B cell (primary cell): ENCODE measurements around the gene YY1.
"Not testable (repeated sequence)": the region's sequence is repeated elsewhere in the genome, so short reads cannot be mapped to it uniquely, and the experiment has no call there.

Experiments used
- EZH2 ChIP-seq: IDR thresholded peaks from 2 replicates; pipeline ENCODE4 v1.6.1; 2012; ENCODE audit warnings: borderline replicate concordance, low read depth, mild to moderate bottlenecking, moderate library complexity, low read length; ENCODE audit not compliant: insufficient read depth, poor library complexity, severe bottlenecking
- TF ChIP-seq, protein P1 (sequence below): fragments of 200-600 bp; IDR thresholded peaks from one replicate; pipeline ENCODE4 v1.8.0; 2022; ENCODE audit warnings: antibody characterized with exemption, mild to moderate bottlenecking

DNA sequence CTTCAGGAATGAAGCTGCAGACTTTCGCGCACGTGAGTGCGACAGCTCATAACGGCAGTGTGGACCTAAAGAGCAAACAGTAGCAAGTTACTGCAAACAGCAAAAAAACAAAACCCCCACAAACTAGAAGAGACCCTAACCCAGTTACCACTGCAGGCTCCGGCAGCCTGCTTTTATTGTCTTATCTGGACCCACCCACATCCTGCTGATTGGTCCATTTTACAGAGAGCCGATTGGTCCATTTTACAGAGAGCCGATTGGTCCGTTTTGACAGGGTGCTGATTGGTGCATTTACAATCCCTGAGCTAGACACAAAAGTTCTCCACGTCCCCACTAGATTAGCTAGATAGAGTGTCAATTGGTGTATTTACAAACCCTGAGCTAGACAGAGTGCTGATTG is 31.4 kb upstream of the YY1 start:
- TF ChIP-seq, protein P1, sequence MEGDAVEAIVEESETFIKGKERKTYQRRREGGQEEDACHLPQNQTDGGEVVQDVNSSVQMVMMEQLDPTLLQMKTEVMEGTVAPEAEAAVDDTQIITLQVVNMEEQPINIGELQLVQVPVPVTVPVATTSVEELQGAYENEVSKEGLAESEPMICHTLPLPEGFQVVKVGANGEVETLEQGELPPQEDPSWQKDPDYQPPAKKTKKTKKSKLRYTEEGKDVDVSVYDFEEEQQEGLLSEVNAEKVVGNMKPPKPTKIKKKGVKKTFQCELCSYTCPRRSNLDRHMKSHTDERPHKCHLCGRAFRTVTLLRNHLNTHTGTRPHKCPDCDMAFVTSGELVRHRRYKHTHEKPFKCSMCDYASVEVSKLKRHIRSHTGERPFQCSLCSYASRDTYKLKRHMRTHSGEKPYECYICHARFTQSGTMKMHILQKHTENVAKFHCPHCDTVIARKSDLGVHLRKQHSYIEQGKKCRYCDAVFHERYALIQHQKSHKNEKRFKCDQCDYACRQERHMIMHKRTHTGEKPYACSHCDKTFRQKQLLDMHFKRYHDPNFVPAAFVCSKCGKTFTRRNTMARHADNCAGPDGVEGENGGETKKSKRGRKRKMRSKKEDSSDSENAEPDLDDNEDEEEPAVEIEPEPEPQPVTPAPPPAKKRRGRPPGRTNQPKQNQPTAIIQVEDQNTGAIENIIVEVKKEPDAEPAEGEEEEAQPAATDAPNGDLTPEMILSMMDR = not testable (repeated sequence)
- not testable (repeated sequence) for TF ChIP-seq EZH2
